Nephron (organoid): Measurements from ENCODE around the gene MMAA.
"Not testable (repeated sequence)": the region's sequence is repeated elsewhere in the genome, so short reads cannot be mapped to it uniquely, and the experiment has no call there.

ENCODE experiments used
- H3K27ac Mint-ChIP-seq, 3 experiments: 2 replicates each; pipeline ENCODE4 v1.8.0; 2020; ENCODE audit warnings: mixed read lengths in 3 of 3, mild to moderate bottlenecking in 2 of 3, moderate library complexity in 1 of 3
- H3K27me3 Mint-ChIP-seq: 2 replicates; pipeline ENCODE4 v1.8.0; 2021; ENCODE audit warnings: low read depth, mild to moderate bottlenecking, moderate library complexity, mixed read lengths
- H3K36me3 Mint-ChIP-seq: 2 replicates; pipeline ENCODE4 v1.8.0; 2020; ENCODE audit warnings: low read depth, mixed read lengths
- H3K4me1 Mint-ChIP-seq: 2 replicates; pipeline ENCODE4 v1.8.0; 2020; ENCODE audit warnings: mixed read lengths
- H3K4me3 Mint-ChIP-seq, 3 experiments: 2 replicates each; pipeline ENCODE4 v1.8.0; 2020; ENCODE audit warnings: mild to moderate bottlenecking in 3 of 3, mixed read lengths in 3 of 3, moderate library complexity in 2 of 3
- H3K9me3 Mint-ChIP-seq: 2 replicates; pipeline ENCODE4 v1.8.0; 2020; ENCODE audit warnings: mixed read lengths
- CTCF ChIP-seq, 3 experiments: fragments of 200-600 bp; sonication (generic); IDR thresholded peaks; one replicate each; pipeline ENCODE4 v1.5.0; 2021; ENCODE audit warnings: antibody characterized with exemption in 3 of 3; ENCODE audit not compliant: unreplicated experiment in 3 of 3

Gene MMAA

GRCh38 chr4:145613566-145614232 is 5.5 kb upstream of the MMAA start:
- TF ChIP-seq CTCF (IDR thresholded peaks at IDR 0.05; ENCODE audit: unreplicated experiment in 3 of 3), result no peak
- peak overlapping the region; percentile 17 to 36 (median 21) for H3K4me3 Mint-ChIP-seq
- H3K27ac Mint-ChIP-seq, result peak overlapping the region; percentile 64 to 85 (median 74)
- peaks cover 21% of the 10 kb centered on the region for H3K4me1 Mint-ChIP-seq
- no peaks in the 10 kb centered on the region for H3K36me3 Mint-ChIP-seq
- no peaks in the 10 kb centered on the region for H3K27me3 Mint-ChIP-seq
- no peaks in the 10 kb centered on the region for H3K9me3 Mint-ChIP-seq

- no peak for TF ChIP-seq CTCF (IDR thresholded peaks at IDR 0.05; ENCODE audit: unreplicated experiment in 3 of 3)
- H3K27me3 Mint-ChIP-seq, result no peaks in the 10 kb centered on the region
- peak overlapping the region; percentile 64 to 85 (median 74) for H3K27ac Mint-ChIP-seq
- peaks cover 22% of the 10 kb centered on the region for H3K4me1 Mint-ChIP-seq
- no peaks in the 10 kb centered on the region for H3K36me3 Mint-ChIP-seq
- peak overlapping the region; percentile 17 to 36 (median 21) for H3K4me3 Mint-ChIP-seq
- H3K9me3 Mint-ChIP-seq, result no peaks in the 10 kb centered on the region
Measured at GRCh38 chr4:145614233-145614610, 5.0 kb upstream of the MMAA start.

DNA sequence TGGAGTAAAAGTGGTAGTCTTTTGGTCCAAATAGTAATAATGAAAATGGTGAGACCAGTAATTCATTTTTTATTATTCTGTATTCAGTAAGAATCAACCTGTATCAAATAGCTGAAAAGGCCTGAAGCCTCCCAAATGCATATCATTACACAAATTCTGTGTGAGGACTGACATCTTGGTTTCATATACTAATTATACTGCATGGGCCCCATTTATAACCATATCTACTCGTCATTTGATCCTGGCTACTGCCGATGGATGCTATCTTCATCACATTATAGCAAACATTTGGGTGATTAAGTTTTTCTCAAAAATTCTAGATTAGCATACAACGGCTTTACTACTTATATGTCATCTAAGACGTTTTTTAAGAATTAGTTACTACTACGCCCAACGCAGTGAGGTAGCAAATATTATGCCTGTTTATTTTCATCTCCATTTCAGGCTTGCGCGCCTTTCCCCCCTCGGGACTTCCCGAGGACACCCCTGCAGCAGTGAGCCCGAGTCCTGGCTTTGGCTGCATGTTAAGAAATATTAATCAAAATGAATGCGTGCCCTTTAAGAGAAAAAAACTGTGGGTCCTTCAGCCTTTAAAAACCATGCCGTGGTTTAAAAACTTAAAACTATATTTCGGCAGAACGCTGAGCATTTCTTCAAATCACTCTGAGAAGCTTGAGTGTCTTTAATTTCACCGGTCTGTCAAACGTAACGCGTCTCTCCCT is 814 bp upstream of the MMAA start:
- peaks cover 38% of the 10 kb centered on the region for H3K4me1 Mint-ChIP-seq
- H3K9me3 Mint-ChIP-seq, result peaks cover 12% of the 10 kb centered on the region
- peaks cover 17% of the 10 kb centered on the region for H3K36me3 Mint-ChIP-seq
- TF ChIP-seq CTCF (IDR thresholded peaks at IDR 0.05; ENCODE audit: unreplicated experiment in 3 of 3), result no peak
- H3K27me3 Mint-ChIP-seq, result no peaks in the 10 kb centered on the region
- peak overlapping the region; percentile 98 to 100 (median 100) for H3K27ac Mint-ChIP-seq
- peak overlapping the region; percentile 90 to 99 (median 98) for H3K4me3 Mint-ChIP-seq

GRCh38 chr4:145619639-145619996 is 433 bp downstream of the MMAA start:
- H3K27ac Mint-ChIP-seq, result peak overlapping the region; percentile 98 to 100 (median 100)

DNA sequence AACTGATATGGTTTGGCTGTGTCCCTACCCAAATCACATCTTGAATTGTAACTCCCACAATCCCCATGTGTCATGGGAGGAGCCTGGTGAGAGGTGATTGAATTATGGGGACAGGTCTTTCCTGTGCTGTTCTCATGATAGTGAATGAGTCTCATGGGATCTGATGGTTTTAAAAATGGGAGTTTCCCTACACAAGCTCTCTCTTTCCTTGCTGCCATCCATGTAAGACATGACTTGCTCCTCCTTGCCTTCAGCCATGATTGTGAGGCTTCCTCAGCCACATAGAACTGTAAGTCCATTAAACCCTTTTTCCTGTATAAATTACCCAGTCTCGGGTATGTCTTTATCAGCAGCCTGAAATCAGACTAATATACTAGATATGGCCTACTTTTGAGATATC is 2.9 kb downstream of the MMAA start:
- Mint-ChIP-seq H3K27ac (peak overlapping the region in 2 of 3 experiments; percentile 72 to 79), H3K9me3 (peaks cover 12% of the 10 kb centered on the region), H3K36me3 (peaks cover 23% of the 10 kb centered on the region), H3K4me1 (peaks cover 42% of the 10 kb centered on the region), H3K4me3 (peak overlapping the region; percentile 53 to 64 (median 55))
- not testable (repeated sequence) for H3K27me3 Mint-ChIP-seq

More at GRCh38 chr4:145619639-145619996, 433 bp downstream of the MMAA start:
- H3K4me3 Mint-ChIP-seq, result peak overlapping the region; percentile 90 to 99 (median 98)
- H3K27me3 Mint-ChIP-seq, result no peaks in the 10 kb centered on the region
- H3K9me3 Mint-ChIP-seq, result peaks cover 12% of the 10 kb centered on the region
- TF ChIP-seq CTCF (IDR thresholded peaks at IDR 0.05; ENCODE audit: unreplicated experiment in 3 of 3), result peak in 1 of 3 experiments; percentile 11
- peaks cover 38% of the 10 kb centered on the region for H3K4me1 Mint-ChIP-seq
- H3K36me3 Mint-ChIP-seq, result peaks cover 21% of the 10 kb centered on the region

GRCh38 chr4:145623831-145624230 is 4.6 kb downstream of the MMAA start:
- Mint-ChIP-seq H3K4me3 (no peak overlapping the region), H3K9me3 (peaks cover 12% of the 10 kb centered on the region), H3K4me1 (peaks cover 27% of the 10 kb centered on the region), H3K36me3 (peaks cover 26% of the 10 kb centered on the region), H3K27me3 (no peaks in the 10 kb centered on the region), H3K27ac (peak overlapping the region; percentile 28 to 78 (median 57))
- no peak for TF ChIP-seq CTCF (IDR thresholded peaks at IDR 0.05; ENCODE audit: unreplicated experiment in 3 of 3)
